Retinal pigment epithelial cell (primary cell): ENCODE data around the gene DPP7.

ENCODE experiments used
- DNase-seq: peaks from one replicate; pipeline ENCODE4 v3.0.0-alpha.2; 2010; ENCODE audit warnings: low read depth
- H3K4me3 ChIP-seq: 2 replicates; pipeline ENCODE4 v1.5.1; 2011; ENCODE audit warnings: mild to moderate bottlenecking, low read length, control low read depth, moderate library complexity
- CTCF ChIP-seq: conservative IDR thresholded peaks from 2 replicates; pipeline ENCODE4 v1.5.1; 2011; ENCODE audit warnings: low read depth, low read length, control low read depth, inconsistent platforms

DPP7 gene

DNA sequence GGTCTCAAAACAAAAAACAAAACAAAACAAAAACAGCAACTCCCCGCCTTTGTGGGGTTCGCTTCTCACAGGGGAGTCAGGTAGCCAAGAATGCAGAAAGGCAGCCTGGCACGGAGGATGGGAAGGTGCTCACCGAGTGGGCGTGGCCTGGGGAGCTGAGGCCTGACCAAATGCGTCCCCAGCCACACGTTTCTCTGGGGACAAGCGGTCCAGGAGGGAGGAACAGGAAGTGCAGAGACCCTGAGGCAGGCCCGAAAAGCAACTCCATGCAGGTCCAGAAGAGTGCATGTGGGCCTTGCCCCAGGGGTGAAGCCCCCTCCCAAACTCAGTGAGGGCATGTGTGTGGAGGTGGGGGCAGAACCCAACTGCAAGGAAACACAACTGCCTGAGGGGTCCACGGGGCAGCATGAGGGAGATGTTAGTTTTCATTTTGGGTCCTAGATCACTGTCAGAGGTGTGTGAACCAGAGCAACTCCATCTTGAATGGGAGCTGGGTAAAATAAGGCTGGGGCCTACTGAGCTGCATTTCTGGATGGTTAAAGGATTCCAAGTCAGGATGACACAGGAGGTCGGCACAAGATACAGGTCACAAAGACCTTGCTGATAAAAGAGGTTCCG is 39.8 kb downstream of the DPP7 start:
- no peak overlapping the region for H3K4me3 ChIP-seq
- no peak for TF ChIP-seq CTCF
- DNase-seq, result no peak

GRCh38 chr9:137073992-137074399 is 40.5 kb downstream of the DPP7 start:
- TF ChIP-seq CTCF, result no peak
- H3K4me3 ChIP-seq, result no peak overlapping the region
- DNase-seq, result no peak

GRCh38 chr9:137071282-137071681 is 43.3 kb downstream of the DPP7 start:
- DNase-seq, result no peak
- no peak for TF ChIP-seq CTCF
- no peak overlapping the region for H3K4me3 ChIP-seq

DNA sequence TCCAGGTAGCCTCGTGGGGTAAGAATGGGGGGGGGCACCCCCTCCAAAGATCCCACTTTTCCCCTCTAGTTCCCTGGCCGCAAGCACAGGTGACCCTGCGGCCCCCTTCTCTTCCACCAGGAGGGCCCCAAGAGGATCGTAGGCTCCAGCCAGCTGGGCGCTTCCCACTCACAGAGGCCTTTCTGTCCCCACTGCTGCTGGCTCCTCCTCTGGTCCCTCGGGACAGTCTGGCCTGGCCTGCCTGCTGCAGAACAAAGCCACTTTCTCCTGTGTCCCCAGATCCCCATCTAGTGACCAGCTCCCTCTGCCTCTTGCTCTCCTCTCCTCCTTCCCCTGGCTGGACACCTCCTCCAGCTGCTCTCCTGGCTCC is 43.6 kb downstream of the DPP7 start:
- DNase-seq, result no peak
- peak overlapping the region; percentile 40 for H3K4me3 ChIP-seq

DNA sequence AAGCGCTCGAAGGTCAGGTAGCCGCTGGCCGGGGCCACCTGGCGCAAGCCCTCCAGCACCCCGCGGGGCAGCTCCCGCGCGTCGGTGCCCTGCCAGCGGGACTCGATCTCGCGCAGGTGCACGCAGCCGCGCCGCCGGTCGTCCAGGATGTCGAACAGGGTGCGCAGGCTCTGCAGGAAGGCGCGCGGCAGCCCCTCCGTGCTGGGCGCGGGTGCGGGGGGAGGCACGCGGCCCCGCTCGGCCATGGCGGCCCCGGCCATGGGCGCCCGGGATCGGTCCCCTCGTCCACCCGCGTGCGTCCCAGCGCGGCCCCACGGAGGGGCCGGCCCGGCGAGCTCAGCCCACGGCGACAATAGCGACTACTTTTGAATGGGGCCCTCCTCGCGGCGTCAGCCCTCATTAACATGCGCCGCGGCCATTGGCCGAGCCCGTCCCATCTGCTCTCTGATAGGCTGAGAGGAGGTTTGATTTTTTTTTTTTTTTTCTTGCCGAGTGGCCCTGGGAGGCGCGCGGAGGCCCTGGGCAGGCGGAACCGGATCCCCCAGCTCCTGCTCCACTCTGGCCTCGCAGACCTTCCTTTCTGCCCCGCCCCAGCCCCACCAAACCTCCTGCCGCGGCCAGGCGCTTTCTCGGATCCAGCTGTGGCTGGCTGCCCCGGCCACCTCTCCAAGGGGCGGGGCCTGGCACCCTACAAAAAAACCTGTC is 44.2 kb downstream of the DPP7 start, which contains the start of gene SAPCD2:
SAPCD2 (minus strand) TSS at position 357 of the 705 bp plus-strand sequence; CDS start at position 260, 97 bp downstream.
- no peak for TF ChIP-seq CTCF
- peak; percentile 59 for DNase-seq
- peak within 1 kb of the TSS; percentile 40 for H3K4me3 ChIP-seq

More for the DNA sequence above, 43.6 kb downstream of the DPP7 start:
- no peak for TF ChIP-seq CTCF

DNA sequence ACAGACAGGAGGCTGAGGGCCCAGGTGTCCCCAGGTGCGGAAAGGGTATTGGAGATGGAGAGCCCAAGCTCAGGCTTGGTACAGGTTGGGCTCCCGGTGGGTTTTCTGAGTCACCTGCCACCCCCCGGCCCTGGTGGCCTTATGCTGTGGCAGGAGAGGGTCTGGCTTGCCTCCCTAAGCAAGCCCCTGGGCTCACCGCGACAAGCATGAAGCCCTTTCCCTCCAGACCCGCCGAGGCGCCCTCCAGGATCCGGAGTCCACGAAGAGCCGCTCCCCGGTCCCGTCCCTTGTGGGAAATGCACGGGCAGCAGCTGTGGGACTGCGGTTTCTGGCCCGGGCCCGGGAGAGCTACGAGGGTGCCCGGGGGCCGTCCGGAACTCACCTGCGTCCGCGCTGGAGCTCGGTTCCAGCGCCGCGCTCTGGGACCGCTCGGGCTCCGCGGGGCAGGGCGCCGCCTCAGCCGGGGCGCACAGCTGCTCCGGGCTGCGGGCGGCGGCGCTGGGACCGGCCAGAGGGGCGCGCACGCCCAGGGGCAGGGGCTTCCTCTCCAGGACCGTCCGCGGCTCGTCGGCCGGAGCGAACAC is 44.9 kb downstream of the DPP7 start:
- TF ChIP-seq CTCF, result no peak
- no peak for DNase-seq
- H3K4me3 ChIP-seq, result peak overlapping the region; percentile 37
